HG02610 (cell line): ENCODE results near the gene GGA1.
"Not testable (repeated sequence)": the region's sequence is repeated elsewhere in the genome, so short reads cannot be mapped to it uniquely, and the experiment has no call there.

Source experiments
- ATAC-seq: cut with Tn5 transposase; IDR thresholded peaks from one replicate; pipeline ENCODE4 v1.9.1; 2021; ENCODE audit warnings: mild to moderate bottlenecking, moderate library complexity; ENCODE audit not compliant: unreplicated experiment

The GGA1 gene

GRCh38 chr22:37609240-37610152 lies 862 bp downstream of the GGA1 start:
- ATAC-seq = no peak

DNA sequence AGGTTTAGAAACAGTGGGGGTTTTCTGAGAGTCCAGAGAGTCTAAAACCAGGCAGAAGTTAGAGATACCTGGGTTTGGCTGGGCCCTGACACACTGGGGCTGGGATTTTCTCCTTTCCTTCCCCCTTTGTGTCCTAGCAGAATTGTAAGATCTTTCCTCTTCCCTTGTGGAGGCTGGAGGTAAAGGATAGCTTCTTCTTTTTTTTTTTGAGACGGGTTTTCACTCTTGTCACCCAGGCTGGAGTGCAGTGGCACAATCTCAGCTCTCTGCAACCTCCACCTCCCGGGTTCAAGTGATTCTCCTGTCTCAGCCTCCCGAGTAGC lies 1.5 kb downstream of the GGA1 start:
- ATAC-seq = not testable (repeated sequence)

- ATAC-seq = no peak
Measured at GRCh38 chr22:37610480-37611129, 2.0 kb downstream of the GGA1 start.

DNA sequence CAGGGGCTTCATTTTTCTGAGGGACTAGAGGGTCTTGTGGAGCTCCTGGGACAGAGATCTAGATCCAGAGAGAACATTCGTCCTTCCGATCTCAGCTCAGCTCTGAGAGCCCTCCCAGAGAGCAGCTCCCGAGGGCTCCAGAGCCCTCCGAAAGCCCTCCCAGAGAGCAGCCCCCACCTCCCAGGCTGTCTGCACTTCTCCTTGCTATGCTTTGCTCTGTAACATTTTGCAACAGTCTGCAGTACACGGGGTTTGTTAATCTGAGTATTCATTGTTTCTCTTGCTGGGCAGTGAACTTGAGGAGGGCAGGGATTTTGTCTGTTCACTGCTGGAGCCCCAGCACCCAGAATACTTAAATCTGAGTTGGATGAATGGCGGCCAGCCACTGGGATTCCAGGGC lies 2.6 kb downstream of the GGA1 start:
- no peak for ATAC-seq

DNA sequence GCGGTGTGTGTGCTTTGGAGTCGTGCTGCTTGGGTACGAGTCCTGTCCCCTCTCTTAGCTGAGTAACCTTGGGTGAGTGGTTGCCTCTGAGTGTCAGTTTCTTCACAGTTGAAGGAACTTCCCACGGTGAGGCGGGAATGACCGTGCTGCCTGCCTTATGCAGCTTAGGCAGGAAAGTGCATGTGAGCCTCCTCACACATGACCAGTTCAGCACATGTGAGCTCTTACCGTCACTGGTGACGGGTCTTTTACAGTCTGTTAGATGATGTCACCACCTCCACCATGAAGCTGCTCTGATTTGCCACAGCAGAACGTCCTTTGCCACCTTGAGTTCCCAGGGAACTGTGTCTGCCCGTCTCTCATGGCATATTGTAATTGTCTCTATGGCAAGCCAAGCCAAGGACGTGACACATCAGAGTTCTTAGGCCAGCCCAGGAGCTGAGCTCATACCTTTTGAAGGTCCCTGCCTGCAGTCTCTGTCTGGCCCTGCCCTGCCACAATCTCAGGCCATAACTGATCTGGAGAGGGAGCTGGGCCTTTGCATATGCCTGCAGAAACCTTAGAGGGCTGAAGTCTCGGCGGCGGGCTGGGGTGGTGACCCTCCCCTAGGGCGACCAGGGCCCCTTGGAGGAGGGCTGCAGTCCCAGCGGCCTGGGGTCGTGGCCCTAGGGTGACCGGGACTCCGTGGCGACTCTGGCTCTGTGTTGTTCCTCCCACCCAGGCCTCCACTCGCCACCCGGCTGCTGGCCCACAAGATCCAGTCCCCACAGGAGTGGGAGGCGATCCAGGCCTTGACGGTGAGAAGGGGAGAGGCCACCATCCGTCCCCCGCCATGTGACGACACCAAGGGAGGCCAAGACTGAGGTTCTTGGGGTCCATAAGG lies 7.8 kb downstream of the GGA1 start:
- ATAC-seq = no peak

- no peak for ATAC-seq
Measured at GRCh38 chr22:37617431-37617830, 8.8 kb downstream of the GGA1 start.

- ATAC-seq = no peak
Measured at GRCh38 chr22:37618072-37618656, 9.5 kb downstream of the GGA1 start.

GRCh38 chr22:37618674-37619073 lies 10.0 kb downstream of the GGA1 start:
- ATAC-seq = no peak

DNA sequence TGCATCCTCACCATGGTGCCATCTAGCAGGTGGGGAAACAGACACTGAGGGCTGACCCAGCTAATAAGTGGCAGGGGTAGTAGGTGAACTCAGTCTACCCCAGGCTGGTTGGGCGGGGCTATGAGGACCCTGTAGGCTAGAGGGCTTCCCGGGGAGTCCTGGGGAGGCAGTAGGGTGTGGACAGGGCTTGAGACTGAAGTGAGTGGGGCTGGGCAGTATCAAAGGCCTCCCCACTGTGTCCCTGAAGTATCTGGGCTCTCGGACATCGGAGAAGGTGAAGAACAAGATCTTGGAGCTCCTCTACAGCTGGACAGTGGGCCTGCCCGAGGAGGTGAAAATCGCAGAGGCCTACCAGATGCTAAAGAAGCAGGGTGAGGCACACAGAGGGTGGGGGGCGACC lies 11.4 kb downstream of the GGA1 start:
- ATAC-seq = no peak

DNA sequence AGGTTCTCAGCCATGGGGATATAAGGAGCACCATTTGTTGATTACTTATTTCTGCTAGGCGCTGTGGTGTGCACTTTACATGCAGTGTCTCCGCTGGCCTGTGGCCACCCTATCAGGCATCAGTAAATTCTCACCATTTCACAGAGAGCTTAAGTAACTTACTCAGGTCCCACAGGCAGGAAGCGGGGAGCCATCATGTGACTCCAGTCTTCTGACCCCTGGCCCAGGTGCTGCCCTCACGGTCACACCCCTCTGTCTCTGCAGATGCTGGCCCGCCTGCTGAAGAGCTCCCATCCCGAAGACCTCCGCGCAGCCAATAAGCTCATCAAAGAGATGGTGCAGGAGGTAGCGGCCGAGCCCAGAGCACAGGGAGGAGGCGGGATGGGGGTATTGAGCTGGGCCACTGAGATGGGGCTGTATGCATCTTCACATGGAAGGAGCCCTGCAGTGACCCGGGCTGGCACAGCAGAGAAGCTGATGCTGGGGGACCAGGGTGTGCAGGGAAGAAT lies 12.8 kb downstream of the GGA1 start:
- no peak for ATAC-seq

- ATAC-seq = no peak
Measured at GRCh38 chr22:37623075-37624016, 14.7 kb downstream of the GGA1 start.

GRCh38 chr22:37624017-37624365 lies 15.4 kb downstream of the GGA1 start:
- ATAC-seq = no peak

GRCh38 chr22:37624876-37625275 lies 16.2 kb downstream of the GGA1 start:
- no peak for ATAC-seq

DNA sequence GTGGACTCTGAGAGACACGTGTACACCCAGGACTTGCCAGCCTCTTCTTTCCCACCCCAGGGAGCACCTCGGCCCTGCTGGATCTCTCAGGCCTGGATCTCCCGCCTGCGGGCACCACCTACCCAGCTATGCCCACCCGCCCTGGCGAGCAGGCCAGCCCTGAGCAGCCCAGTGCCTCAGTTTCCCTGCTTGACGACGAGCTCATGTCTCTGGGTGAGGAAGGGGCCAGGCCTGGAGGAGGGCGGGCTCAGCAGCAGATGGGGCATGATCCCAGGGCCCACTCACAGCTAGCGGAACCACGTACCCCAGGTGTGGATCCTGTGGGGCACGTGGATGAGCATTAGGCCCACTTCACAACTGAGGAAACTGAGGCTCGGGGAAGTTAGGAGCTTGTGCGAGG lies 17.1 kb downstream of the GGA1 start:
- no peak for ATAC-seq

DNA sequence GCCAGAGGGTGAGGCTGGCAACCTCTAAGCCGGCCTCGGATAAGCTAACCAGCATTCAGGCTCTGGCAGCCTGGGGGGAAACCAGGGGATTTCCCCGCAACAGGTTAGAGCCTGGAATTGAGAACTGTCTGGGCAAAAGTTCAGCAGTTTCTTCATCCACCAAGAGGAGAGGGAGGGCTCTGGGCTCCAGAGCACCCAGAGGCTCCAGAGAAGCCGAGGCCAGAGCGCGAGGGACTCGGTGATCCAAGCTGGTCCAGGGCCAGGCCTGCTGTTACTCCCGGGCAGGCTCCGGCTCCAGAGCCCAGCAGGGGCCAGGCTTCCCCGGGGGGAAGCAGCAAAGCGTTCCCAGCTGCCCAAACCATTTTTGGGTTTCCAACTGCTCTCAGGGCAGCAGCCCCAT lies 17.5 kb downstream of the GGA1 start:
- ATAC-seq = no peak

DNA sequence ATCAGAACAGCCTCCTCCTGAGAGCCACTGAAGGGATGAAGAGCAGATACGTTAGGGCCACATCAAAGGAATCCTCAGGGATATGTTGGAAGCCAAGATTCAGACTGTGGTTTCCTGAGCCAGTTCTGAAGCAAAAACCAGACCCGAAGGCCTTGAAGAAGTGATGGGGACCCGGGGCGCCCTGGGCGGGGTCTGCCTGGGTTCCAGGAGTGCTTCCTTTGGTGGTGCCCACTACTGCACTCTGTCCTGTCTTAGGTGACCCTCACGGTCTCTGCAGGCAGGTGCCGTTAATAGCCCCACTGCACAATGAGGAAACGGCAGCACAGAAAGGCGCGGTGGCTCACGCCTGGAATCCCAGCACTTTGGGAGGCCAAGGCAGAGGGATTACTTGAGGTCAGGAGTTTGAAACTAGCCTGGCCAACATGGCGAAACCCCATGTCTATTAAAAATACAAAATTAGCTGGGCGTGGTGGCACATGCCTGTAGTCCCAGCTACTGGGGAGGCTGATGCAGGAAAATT lies 18.0 kb downstream of the GGA1 start:
- ATAC-seq = no peak

GRCh38 chr22:37627121-37627520 lies 18.5 kb downstream of the GGA1 start:
- no peak for ATAC-seq

- no peak for ATAC-seq
Measured at GRCh38 chr22:37627545-37627944, 18.9 kb downstream of the GGA1 start.

- no peak for ATAC-seq
Measured at GRCh38 chr22:37628830-37629229, 20.2 kb downstream of the GGA1 start.

GRCh38 chr22:37629928-37630327 lies 21.3 kb downstream of the GGA1 start:
- no peak for ATAC-seq
